ENCODE measurements around the gene RAB36.

The RAB36 gene

DNA sequence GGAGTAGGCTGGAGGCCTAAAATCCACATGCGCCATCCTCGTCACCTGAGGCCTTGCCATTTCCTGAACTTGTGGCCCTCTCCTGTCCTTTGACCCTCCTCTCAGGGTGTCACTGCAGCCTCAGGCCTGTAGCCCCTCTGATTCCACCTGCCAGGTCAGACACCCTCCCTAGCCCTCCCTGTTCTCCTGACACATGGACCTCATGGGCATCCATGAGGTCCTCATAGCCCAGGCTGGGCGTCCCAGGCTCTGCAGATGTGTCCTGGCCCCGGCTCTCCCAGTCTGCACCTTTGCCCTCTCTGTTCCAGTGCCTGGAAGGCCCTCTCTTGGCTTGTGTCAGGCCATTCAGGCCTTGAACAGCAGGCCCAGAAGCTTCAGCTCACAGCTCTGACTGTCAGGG lies 15.8 kb downstream of the RAB36 start:
- no peak for DNase-seq

DNA sequence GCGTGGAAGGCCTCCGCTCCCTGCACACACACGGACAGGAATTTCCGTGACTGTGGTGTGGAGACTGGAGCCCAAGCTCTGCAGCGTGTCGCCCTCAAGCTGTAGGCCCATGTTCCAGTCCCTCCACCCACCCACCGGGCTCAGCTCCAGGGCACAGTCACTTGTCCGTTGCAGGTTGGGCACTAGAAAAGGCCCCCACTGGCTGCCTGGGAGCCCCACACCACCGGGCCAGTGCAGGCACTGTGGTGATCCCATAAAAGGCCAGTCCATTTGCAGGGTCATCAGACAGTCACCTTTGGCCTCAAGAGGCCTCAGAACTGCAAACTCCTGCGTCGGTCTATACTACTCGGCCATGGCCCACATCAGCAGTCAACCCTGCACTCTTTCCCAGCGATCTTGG lies 16.3 kb downstream of the RAB36 start:
- no peak for DNase-seq

DNA sequence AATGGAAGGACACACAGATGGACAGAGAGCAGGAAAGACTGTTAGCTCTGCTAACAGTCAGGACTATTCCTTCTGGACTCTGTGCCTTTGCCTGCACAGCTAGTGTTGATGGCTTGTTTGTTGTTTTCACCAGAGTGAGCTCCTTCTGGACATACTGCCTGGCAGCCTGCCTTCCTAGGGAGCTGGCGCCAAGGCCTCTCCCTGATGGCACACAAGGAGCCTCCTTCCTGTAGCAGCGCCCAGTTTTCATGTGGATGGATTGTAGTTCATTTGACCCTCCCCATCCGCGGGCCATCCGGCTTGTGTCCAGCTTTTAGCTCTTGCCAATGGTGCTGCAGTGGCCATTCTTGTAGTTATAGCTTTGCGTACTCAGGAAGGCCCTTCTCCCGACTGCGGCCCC lies 18.4 kb downstream of the RAB36 start:
- DNase-seq = no peak

DNA sequence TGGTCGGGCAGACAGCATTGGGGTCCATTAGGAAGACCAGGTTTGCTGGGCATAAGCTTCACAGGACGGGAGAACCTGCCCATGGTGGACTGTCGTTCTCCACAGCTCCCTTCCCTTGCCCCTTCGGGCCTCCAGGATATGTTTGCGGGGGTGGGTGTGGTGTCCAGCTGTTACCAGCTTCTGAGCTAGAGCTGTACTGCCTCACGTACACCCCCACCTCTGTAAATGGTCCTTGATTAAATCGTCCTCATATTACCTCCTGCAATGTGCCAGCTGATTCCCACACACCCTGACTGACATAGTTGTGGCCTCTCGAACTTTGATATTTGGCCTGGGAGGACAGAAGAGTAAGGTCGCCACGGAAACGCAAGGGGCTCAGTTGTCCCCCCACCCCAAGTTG lies 18.8 kb downstream of the RAB36 start:
- DNase-seq = no peak

DNA sequence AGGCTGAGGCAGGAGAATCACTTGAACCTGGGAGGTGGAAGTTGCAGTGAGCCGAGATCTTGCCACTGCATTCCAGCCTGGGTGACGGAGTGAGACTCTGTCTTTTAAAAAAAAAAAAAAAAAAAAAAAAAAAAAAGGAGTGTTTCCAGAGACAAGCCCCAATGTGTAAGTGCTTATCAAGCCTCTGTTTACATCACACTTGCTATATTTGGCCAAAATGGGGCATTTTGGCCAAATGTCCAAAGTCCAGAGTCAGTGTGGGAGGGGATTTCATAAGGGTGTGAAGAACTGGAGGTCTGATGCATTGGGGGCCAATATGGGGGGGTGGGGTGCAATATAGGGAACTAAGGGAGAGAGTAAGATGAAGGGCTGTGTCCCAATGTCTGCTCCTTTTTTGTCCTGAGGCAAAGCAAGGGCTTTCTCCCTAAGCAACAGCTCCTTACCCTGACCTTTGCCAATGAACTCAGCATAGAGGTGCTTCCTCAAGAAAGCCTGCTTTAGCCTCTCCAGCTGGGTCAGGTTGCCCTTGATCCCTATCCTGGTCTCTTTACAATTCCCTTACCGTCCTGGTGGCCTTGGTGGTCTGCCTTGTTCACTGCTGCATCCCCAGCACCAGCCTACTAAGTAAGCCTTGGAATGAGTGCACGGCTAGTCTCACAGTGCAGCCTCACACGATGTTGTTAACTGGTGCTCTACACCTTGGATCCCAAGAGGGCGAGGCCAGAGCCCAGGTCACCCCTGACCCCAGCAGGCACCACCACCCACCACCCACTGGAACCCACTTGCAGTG lies 21.0 kb downstream of the RAB36 start:
- DNase-seq = no peak

DNA sequence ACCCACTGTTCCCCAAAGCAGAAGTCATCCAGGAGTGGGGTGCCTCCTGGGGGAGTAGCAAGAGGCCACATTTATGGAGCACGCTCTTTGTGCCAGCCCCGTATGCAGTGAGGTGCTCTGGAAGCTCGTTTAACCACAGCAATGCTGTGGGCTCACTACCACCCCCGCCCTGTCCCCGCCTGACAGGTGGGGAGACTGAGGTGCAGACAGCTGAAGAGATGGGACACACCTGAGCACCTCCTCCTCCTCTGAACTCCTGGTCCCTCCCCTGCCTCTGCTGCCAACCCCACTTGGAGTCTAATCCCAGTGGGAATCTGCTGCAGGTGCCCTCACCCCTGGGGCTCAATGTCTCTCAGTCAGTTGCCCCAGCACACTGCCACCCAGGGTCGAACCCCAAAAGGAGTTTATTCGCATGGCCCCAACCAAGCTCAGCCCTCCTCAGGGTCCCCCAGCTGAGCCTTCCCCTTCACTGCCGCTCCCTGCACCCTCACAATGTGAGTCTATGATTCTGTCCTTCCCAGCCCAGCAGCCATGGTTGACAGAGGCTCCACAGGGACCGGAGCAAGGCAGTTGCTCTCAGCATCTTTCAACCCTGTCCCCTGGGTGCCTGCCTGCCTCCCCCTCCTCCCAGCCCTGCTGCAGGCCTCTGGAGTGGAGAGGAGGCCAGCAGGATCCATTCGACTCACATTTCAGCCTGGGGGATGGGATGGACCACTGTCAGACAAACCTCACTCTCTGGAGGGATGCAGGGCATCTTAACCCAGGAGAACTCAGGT lies 21.8 kb downstream of the RAB36 start:
- no peak for DNase-seq

DNA sequence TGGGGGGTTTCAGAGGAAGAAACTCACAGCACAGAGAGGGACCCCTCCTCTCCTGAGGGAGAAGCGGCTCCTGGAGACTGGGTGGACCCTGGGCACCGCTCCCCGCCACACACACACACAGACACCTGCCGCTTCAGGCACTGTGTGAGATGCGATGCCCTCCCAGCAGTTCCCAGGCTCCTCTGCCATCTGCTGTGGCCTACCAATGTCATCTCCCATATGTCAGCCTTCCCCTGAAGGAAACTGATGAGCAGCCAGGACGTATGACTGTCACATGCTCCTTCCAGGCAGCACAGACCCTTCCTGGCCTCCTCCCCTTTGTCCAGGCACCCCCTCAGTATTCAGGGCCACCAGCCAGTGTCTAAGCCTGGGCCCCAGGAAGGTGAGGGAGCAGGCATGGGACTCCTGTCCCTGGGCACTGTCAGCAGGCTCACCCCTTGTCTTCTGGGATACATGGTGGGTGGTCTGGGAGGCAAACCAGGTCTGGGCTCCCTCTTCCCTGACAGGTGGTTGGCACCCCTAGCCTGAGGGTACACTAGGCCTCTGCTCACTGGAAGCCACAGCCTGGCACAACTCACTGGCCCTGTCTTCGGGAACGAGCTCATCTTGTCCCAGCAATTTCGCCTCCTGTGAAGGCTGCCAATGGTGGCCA lies 23.2 kb downstream of the RAB36 start:
- no peak for DNase-seq

DNA sequence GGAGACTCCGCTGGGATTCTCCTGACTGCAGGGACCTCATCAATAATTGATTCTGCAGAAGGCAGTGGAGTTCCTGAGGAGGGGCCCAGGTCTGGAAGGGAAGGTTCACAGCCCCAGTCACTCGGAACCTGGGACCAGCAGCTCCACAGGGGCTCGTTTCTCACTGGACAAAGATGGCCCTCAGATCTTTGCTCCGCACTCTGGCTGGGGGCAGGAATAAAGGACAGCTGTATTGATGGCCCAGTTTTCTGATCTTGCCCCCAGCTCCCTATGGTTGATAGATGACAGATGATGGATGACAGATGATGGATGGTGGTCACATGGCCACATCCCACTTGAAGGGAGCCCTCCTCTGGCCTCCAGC lies 23.7 kb downstream of the RAB36 start:
- DNase-seq = no peak

DNA sequence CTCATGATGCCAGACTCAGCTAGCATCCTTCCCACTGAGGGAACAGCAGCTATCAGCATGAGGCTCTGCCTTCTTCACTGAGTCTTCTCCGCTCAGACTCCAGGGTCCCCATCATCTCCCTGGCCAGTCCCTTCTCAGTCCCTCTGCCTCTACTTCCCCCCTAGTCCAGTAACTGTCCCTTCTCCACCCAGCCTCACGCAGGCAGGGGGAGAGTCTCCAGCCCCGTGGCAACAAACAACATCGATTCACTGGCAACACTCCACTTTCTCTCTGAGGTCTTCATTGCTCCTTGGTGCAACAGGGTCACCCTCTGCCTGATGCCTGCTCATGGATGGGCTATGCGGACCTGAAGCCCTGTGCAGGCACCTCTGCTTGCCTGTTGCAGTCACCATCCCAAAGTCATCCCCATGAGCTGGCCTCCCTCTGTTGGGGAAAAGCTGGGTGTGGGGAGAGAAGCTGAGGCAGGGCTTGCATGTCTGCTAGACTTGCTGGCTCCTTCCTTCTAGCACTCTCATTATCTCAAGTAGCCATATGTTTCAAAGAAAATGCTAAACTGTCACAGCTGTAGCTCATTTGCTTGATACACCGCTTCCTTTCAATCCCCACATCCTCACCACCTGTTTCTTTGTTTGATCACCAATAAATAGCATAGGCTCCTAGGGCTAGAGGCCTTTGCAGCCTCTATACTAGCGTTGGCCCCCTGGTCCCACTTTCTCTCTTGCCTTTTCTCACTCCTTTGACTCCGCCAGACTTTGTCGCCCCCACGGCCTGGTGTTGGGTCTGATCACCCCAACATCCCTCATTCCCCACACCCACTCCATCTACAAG lies 30.8 kb downstream of the RAB36 start:
- DNase-seq = no peak

DNA sequence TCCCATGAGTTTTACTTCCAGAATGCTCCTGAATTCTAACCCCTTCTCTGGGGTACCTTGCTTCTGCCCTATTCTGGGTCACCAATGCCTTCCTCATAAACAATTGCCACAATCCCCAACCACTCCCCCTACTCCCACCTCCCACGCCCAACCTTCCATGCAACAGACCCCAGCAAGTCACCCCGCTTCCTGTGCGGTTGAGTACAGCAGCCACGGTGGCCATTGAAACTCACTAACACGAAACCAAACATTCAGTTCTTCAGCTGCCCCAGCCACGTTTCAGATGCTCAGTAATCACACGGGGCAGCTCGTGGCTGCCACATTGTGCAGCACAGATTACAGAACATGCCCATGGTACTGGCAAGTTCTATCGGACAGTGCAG lies 31.4 kb downstream of the RAB36 start:
- DNase-seq = no peak

DNA sequence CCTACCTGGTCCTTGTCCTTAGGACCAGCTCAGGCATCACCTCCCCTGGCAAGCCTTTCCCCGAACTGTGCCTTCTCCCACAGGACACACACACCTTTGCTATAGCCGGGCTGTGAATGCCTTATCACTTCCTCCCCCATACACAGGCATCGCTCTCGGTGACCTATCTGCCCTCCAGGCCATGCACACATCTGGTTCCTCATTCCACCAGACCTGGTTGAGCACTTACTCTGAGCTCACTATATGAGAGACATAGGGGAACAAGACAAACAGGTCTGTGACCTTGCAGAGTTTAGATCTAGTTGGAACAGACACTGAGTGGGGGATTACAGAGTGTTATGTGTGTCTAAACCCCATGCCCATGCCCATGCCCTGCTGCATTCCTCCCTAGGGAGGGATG lies 31.9 kb downstream of the RAB36 start:
- DNase-seq = no peak

DNA sequence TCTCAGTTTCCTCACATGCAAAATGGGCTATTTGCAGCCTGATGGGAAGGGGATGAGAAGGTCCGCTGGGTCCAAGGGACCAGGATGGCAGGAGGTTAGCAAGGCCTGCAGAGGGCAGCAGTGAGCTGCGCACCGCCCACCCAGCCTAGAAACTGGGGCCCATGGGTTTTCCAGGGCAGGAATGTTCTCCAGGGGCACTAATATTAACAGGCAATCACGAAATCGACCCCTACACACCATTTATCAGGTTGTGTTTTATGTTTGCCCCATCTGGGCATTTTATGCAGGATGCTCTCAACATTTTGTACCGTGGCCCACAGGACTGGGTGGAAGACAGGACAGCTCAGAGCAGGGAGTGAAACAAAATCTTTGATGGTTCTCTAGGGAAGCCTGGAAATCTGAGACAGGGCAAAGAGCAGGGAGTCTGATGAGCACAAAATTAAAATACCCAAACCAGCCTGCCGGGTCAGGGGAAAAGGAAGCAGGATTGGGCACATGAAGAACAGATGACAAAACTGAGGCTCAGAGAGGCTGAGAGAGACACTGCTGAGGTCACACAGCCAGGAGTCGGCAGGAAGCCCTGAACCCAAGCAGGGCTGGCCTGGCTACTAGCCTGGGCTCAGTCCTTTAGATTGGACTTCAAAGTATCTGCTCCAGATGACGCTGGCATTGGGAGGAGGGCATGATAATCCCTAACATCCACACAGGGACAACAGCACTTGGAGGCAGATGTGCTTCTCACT lies 33.4 kb downstream of the RAB36 start:
- peak; percentile 51 for DNase-seq

DNA sequence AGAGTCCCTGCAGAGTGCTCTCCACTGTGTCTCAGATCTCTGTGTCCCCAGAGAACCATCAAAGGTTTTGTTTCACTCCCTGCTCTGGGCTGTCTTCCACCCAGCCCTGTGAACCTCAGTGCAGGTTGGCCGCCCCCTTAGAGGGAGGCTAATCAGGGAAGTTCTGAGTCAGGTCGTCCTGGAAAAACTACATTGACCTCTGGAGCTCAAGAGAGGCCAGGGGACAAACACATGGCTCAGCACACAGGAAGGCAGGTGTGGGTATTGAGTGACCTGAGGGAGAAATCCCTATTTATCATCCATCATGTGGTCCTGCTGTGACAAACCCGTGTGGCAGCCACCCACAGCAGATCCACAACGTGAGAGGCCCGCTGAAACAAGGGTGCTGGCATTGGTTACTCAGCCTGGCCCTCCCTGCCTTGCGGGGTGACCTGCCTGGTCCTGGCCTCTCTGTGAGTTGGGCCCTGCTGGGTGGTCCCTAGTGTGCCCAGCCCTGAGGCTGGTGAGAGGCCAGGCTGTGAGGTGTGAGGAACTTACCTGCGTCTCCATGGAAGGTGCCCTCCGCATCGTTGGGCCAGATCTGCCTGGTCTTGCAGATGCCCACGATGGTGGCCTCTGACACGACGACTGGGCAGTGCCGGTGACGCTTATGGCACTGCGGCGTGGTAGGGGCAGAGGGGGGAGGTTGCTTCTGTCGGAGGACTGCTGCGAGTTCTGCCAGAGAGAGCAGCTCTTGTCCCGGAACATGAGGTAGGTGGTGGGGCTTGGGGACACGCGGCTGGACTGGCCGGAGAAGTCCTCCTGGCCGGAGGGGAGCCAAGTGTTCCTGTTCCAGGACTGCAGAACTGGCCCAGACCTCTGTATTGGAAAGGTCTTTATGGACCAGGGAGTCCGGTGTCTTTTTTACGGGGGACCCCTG lies 34.4 kb downstream of the RAB36 start:
- no peak for DNase-seq

DNA sequence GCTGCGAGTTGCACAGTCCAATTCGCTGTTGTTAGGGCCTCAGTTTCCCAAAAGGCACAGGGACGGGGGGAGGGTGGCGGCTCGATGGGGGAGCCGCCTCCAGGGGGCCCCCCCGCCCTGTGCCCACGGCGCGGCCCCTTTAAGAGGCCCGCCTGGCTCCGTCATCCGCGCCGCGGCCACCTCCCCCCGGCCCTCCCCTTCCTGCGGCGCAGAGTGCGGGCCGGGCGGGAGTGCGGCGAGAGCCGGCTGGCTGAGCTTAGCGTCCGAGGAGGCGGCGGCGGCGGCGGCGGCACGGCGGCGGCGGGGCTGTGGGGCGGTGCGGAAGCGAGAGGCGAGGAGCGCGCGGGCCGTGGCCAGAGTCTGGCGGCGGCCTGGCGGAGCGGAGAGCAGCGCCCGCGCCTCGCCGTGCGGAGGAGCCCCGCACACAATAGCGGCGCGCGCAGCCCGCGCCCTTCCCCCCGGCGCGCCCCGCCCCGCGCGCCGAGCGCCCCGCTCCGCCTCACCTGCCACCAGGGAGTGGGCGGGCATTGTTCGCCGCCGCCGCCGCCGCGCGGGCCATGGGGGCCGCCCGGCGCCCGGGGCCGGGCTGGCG lies 35.1 kb downstream of the RAB36 start, which contains the start of gene BCR:
Gene BCR, plus strand, starts transcription at position 209 of the 592 bp plus-strand sequence. CDS start 452 bp downstream, outside the sequence.
- DNase-seq = peak; percentile 63

DNA sequence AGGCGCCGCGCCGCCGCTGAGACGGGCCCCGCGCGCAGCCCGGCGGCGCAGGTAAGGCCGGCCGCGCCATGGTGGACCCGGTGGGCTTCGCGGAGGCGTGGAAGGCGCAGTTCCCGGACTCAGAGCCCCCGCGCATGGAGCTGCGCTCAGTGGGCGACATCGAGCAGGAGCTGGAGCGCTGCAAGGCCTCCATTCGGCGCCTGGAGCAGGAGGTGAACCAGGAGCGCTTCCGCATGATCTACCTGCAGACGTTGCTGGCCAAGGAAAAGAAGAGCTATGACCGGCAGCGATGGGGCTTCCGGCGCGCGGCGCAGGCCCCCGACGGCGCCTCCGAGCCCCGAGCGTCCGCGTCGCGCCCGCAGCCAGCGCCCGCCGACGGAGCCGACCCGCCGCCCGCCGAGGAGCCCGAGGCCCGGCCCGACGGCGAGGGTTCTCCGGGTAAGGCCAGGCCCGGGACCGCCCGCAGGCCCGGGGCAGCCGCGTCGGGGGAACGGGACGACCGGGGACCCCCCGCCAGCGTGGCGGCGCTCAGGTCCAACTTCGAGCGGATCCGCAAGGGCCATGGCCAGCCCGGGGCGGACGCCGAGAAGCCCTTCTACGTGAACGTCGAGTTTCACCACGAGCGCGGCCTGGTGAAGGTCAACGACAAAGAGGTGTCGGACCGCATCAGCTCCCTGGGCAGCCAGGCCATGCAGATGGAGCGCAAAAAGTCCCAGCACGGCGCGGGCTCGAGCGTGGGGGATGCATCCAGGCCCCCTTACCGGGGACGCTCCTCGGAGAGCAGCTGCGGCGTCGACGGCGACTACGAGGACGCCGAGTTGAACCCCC lies 35.8 kb downstream of the RAB36 start:
- DNase-seq = peak; percentile 36

DNA sequence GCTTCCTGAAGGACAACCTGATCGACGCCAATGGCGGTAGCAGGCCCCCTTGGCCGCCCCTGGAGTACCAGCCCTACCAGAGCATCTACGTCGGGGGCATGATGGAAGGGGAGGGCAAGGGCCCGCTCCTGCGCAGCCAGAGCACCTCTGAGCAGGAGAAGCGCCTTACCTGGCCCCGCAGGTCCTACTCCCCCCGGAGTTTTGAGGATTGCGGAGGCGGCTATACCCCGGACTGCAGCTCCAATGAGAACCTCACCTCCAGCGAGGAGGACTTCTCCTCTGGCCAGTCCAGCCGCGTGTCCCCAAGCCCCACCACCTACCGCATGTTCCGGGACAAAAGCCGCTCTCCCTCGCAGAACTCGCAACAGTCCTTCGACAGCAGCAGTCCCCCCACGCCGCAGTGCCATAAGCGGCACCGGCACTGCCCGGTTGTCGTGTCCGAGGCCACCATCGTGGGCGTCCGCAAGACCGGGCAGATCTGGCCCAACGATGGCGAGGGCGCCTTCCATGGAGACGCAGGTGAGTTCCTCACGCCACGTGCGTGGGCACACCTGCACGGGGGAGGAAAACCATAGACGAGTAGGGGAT lies 36.5 kb downstream of the RAB36 start:
- DNase-seq = no peak

DNA sequence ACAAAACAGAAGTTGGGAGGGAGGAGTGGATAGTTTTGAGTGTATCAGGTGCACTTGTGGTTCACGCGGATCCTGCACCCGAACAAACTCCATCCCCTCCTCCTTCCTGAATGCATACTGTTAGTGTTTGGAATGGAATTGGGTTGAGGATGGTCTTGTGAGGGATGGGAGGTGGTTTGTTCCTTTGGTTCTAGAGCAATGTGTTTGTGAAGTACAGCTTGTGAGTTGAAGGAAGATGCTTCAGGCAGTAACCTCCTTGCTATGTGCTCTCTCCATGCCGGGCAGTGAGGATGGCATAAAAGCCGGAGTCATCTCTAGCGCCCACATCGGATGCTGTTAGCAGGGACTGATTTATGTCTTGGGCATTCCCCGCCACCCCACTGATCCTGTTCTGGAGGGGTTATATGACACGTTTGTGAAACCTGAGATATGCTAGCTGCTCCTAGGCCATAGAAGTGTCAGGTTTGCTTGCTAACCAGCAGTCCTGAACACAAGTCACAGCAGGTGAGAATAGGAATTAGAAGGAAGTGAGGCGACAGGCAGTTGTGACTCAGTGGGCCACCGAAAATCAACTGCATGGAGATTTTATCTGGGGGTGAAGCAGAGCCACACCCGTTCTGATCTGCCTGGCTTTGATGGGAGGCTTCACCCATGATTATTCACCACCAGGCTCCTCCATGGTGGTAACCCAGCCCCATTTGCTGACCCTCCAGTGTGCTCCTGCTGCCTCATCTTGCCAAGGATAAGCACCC lies 37.2 kb downstream of the RAB36 start:
- DNase-seq = peak; percentile 58

DNA sequence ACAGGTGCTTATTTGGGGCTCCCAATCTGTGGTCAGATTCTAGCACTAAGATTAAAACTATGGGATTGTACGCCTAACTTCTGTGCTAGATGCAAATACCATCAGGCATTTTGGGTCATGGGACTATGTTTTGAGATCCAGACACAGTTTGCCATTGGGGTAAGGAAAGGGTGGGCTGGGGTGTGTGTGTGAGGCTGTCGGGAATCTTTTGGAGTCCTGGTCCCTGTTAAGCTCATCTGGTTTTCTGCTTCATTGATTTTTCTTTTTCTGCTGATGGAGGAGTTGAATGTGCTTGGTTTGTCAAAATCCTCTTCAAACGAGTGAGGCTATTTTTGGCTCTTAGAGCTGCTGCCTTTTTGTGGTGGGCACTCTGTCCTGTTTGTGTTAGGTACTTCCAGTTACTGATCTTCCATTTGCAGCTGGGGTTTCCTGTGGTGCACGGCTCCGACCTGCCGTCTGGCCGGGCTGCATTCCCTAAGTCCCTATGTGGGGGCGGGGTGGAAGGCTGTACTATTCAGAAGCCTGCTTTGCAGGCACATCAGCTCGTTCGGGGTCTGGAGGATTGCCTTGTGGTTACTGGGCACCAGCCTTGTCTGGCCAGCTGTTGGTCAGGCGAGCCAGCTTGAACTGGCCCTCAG lies 37.9 kb downstream of the RAB36 start:
- DNase-seq = no peak

All from CD4-positive, alpha-beta T cell treated with Interleukin-15 for 1 hour (primary cell).